ENCODE results near the gene FTCD.
"Not testable (repeated sequence)": the region's sequence is repeated elsewhere in the genome, so short reads cannot be mapped to it uniquely, and the experiment has no call there.

FTCD gene

DNA sequence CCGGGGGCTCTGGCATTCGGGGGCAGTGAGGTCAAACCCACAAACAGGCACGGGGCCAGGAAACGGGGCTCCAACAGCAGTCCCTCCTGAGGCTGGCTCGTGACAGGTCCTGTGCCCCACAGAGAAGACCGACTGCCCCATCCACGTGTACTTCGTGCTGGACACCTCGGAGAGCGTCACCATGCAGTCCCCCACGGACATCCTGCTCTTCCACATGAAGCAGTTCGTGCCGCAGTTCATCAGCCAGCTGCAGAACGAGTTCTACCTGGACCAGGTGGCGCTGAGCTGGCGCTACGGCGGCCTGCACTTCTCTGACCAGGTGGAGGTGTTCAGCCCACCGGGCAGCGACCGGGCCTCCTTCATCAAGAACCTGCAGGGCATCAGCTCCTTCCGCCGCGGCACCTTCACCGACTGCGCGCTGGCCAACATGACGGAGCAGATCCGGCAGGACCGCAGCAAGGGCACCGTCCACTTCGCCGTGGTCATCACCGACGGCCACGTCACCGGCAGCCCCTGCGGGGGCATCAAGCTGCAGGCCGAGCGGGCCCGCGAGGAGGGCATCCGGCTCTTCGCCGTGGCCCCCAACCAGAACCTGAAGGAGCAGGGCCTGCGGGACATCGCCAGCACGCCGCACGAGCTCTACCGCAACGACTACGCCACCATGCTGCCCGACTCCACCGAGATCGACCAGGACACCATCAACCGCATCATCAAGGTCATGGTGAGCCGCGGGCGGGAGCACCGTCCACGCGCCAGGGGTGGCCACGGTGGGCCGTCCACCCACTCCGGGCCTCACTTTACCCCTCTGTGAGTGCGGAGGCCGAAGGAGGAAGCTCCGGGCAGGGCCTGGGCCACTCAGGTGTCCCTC, 43.3 kb downstream of the FTCD start:
- DNase-seq (ENCODE audit: low spot score): no peak

DNA sequence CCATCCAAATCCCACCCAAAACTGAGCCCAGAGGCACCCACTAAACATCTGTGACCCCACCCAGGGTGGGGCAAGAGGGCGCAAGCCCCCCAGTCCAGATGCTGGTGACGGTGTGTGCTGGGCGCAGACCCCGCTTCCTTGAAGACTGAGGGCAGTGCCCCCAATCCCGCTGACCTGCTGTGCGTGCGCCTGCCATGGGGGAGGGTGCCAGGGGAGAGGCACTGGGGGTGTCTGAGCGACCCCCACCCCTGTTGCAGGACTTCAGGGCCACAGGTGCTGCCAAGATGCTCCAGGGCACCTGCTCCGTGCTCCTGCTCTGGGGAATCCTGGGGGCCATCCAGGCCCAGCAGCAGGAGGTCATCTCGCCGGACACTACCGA, 44.2 kb downstream of the FTCD start:
- DNase-seq (ENCODE audit: low spot score): no peak

DNA sequence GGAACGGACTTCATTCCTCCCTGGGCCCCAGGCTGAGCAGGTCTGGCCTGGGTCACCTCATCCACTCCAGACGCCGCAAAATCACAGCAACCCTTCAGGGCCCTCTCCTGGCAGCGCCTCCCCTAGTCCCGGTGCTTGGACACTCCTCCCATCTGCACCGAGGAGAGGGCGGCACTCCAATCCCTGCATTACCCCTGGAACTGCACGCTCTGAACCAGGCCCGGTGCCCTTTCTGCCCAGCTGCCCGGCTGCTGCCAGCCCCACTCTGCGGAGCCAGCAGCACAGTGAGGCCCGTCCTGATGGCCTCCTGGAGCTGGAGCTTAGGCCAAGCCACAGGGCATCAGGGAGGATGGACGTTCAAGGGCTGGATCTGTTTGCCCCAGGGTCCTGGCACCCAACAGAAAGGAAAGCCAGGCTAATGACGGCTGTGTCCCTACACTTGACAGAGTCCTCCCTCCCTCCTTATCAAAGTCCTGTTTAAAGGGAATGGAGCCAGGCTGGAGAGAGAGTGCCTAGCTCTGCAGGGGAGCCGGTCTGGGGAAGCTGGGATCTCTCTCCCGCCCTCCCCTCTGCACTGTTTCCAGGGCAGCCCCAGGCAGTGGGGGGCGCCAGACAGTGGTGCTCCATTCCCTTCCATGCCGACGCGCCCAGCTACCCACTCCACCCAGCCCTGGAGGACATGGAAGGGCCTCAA, 44.7 kb downstream of the FTCD start:
- no peak for DNase-seq (ENCODE audit: low spot score)

DNA sequence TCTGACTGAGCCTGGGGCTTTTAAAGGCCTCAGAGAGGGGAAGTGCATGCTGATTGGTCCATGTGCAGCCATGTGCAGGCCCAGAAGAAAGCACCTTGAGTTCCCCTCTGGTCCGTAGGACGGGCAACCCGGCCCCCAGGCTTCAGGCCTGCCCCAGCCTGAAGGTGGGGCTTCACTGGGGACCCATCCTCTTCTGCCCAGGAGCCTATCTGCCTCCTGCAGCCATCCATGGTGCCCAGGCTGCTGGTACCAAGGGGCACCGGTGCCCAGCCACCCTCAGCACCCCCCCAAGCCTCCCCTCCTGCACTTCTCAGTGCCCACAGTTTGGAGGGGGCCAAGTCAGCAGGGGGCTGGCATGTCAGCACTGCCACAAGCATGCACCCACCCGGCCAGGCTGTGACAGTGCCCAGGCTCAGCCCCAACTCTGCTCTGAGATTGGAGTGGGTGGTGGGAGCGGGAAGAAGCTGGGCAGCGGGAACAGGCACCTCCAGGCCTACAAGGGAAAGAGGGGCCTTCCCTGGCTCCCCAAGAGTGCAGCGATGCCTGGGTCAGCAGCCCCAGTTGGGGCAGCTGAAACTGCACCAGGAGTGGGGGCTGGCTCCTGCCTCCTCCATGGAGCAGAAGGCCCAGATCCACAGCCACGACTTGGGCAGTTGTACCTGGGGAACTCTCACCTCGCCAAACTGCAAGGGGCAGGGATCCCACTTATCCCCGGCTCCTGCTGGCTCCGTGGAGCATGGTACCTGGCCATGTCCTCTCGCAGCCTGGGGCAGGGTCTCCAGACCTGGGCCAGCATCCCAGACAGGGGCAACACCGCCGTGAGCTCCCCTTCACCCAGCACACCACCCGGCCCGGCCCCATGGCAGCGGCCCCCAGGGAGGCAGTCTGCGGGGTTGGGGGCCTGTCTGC, 45.8 kb downstream of the FTCD start:
- no peak for DNase-seq (ENCODE audit: low spot score)

DNA sequence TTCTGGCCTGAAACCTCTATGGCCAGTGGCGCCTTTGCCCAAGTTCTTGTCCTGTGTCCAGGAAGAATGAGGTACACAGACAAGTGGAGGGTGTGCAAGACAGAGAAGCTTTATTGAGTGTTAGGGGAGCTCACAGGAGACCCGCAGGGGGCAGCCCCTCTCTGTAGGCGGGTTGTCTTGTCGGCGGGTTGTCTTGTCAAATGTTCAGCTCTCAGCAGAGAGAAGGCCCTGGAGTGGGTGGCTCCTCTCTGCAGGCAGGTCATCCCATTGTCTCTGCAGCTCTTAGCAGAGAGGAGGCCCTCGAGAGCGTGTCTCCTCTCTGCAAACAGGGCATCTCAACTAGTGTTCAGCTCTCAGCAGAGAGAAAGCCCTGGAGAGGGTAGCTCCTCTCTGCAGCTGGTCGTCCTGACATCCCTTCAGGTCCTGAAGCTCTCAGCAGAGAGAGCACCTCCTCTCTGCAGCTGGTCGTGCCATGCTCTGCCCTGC, 46.5 kb downstream of the FTCD start:
- DNase-seq (ENCODE audit: low spot score): no peak

DNA sequence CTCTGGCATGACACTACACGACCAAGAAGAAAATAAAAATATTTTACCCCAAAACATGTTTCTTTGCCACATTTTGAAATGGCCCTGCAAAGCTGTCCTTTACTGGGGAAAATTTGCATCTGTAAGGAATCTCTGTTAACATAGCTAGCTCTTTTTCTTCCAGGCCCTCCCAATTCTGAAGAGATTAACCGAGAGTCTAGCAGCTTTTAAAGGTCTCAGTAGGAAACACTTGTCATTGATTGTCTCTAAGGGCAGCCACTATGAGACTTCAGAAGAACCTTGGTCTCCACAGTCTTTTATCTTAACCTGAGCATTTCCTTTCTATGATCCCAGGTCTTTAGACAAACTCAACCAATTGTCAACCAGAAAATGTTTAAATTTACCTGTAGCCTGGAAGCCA, 48.0 kb downstream of the FTCD start:
- not testable (repeated sequence) for DNase-seq (ENCODE audit: low spot score)

DNA sequence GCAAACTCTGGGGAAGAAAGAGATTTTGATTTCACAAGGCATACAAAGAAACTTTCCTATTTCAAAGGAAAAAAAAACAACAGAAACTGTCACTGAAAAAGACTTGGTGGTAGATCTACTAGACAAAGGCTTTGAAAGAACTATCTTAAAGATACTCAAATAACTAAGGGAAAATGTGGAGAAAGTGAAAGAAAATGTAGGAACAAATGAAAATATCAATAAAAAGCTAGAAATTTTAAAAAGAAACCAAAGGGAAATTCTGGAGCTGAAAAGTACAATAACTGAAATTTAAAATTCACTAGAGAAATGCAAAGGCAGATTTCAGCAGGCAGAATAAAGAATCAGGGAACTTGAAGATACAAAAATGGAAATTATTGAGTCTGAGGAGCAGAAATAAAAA, 51.3 kb downstream of the FTCD start:
- DNase-seq (ENCODE audit: low spot score): no peak

DNA sequence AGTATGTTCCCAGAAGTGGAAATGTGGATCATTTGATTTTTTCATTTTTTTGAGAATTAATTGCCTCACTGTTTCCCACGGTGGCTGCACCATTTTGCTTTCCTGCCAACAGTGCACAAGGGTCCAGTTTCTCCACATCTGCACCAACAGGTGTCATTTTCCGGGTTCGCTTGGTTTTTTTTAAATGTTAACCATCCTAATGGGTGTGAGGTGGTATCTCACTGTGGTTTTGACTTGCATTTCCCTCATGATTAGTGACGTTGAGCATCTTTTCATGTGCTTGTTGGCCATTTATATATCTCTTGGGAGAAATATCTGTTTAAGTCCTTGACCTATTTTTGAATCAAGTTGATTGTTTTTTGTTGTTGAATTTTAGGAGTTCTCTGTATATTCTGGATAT, 54.5 kb downstream of the FTCD start:
- no peak for DNase-seq (ENCODE audit: low spot score)

DNA sequence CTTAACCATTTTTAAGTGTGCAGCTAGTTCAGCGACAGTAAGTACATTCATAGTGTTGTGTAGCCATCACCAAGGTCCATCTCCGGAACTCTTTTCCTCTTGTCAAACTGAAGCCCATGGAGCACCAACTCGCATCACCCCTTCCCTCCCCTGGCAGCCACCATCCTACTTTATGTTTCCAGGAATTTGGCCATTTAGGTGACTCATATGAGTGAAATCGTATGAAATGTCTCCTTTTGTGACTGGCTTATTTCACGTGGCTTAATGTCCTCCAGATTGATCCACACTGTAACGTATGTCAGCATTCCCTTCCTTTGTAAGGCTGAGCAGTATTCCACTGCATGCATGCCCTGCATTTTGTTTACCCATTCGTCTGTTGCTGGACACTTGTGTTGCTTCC, 55.0 kb downstream of the FTCD start:
- peak; percentile 68 for DNase-seq (ENCODE audit: low spot score)

DNA sequence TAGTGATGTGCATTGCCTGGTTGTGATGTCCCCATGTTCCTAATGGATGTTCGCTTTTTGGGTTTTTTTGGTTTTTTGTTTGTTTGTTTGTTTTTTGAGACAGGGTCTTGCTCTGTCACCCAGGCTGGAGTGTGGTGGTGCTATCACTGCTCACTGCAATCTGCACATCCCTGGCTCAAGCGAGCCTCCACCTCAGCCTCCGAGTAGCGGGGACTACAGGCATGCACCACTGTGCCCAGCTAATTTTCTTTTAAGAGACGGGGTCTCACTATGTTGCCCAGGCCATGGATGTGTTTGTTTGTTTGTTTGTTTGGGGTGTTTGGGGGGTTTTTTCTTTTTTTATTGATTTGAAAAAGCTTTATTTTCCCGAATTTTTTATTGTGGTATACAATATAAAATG, 55.4 kb downstream of the FTCD start:
- no peak for DNase-seq (ENCODE audit: low spot score)

DNA sequence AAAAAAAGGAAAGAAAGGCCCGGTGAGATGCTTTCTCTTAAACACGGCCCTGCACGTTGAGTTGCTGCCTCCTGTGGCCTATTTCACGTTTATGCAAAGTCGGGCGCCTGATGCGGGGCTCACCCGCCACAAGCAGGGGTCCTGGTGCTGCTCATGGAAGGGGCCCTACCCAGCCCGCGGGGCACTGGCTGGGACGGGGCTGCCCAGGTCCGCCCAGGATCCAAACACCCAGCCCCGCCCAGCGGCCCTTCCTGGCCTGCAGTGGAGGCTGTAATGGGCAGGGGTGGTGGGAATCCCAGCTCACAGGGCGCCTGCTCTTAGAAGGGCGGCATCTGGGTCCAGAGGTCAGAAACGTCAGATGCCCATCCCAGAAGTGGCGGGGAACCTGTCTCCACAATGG, 55.9 kb downstream of the FTCD start:
- DNase-seq (ENCODE audit: low spot score): peak; percentile 66

DNA sequence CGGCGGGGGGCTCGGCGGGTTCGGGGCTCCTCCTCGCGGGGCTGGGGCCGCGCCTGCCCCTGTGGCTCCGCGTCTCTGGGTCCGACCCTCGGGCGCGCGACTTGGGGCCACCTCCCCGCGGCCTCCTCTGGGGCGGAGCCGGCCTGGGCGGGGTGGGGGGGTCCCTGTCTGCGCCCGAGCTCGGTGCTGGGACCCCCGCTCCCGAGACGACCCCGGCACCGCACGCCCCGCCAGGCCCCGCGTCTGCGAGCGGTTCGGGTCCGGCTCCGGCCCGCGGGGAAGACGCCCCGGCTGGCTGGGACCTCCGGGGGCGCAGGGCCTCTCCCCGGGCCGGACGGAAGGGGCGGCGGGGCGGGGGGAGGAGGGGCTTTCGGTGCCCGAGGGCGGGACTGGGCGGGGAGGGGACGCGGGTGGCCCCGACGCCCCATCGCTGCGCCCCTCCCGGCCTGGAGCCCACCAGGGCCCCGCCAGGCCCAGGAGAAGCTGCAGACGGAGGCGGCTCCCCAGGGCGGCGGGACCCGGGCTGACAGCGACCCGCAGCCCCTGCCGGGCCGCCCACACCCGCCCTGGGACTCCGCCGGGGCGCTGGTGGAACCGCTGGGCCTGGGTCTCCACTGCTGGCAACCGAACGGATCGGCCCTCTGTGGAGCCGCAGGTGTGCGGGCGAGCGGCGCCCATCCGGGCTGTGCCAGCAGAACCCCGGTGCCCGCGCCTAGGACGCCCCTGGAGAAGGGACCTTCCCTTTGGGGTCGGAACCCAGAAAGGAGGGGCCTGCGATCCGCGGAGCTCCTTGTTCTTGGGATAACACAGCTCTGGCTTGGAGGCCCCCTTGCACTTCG, 56.9 kb downstream of the FTCD start:
- DNase-seq (ENCODE audit: low spot score): peak; percentile 50

DNA sequence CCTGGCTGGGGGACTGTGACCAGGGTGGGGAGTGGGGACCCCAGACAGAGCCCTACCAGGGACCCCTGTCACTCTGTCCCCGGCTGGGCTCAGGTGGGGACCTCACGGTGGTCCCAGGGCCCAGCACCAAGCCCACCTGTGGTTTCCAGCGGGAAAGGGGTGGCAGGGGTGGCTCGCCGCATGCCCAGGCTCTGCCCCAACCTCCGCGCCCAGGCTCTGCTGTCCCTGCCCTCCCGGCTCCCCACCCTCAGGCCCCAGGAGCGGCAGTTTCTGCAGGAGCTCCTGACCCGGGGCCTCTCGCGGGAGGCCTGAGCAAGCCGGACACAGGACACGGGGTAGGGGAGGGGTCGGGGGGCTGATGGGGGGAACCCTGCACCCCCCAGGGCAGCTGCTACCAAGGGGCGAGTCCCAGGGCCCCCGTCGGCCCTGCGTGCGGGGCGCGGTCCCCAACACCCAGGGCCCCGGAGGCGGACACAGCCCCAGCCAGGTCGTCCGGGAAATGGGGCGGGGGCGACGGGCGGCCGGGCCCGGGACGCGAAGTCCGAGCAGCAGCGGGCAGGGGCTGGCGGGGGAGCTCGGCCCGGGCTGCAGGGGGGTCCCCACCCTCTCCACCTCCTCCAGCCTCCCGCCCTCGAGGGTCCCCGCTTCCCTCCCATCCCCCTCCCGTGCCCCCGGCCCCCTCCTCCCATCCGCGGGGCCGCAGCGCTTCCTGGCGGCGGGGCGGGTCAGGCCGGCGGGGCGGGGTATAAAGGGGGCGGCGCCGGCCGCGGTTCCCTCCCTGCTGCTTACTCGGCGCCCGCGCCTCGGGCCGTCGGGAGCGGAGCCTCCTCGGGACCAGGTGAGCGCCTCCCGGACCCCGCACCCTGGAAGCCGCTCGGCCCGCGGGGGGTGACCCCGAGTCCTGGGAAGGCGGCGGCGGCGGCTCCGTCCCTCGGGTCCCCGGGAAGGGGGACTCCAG, 57.8 kb downstream of the FTCD start, which contains the start of gene COL6A2:
Gene COL6A2 (plus strand): TSS at position 777 of the 958 bp plus-strand sequence.
- DNase-seq (ENCODE audit: low spot score): peak; percentile 89

DNA sequence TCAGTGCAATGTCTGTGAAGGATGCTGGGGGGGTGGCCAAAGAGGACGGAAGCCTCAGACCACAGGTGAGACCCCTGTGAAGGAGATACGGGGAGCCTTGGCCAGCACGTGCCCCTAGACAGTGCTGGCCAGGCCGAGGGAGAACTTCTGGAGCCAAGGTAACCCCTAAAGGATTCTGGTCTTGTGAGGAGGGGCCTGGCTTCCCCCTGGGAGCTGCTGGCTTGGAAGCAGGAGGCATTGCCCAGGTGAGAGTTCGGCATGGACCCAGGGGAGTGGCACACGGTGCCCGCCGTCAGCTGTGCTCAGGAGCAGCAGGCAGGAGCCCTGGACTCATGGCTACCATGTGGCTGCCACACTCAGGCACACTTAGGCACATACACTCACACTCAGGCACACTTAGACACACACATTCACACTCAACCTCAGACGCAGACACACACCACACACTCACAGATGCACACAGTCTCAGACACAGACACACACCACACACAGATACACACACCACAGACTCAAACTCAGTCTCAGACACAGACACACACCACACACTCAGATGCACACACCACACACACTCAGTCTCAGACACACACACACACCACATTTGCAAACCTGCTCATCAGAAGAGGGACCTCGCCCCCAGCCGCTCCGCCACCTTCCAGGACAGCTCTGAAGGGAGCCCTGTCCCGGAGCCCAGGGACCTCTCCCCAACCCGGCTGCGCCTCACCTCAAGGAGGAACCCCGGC, 58.6 kb downstream of the FTCD start:
- DNase-seq (ENCODE audit: low spot score): no peak

DNA sequence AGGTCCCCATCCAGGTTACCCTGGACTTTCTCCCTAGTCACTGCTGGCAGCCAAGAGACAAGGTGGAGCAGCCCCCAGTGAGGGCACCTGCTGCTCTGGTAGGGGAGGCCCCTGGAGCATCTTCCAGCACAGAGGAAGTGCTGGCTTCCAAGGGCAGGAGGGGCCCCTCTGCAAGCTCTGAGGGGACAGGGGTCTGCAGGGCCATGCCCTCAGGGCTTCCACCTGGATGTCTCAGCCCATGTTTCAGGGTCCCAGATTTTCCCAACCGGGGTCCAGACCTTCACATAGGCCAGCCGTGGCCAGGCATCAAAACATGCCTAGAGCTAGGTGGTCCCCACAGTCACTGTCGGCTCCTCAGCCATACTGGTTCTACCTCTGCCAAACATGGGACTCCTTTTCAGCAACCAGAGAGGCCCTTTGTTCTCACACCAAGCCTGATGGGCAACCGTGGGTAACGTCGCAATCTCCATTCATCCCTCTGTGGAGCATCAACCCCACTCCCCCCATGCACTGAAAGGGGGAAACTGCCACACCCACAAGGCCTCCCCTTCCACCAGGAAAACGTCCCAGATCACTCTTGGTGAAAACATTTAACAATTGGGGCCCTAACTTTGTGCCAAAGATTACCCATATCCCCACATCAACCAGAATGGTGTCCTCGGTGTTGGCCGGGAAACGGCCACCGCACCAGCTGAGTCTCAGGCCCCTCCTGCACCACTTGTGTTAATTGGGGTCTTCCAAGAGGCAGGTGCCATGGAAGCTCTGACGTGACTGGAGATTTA, 59.4 kb downstream of the FTCD start:
- DNase-seq (ENCODE audit: low spot score): no peak

DNA sequence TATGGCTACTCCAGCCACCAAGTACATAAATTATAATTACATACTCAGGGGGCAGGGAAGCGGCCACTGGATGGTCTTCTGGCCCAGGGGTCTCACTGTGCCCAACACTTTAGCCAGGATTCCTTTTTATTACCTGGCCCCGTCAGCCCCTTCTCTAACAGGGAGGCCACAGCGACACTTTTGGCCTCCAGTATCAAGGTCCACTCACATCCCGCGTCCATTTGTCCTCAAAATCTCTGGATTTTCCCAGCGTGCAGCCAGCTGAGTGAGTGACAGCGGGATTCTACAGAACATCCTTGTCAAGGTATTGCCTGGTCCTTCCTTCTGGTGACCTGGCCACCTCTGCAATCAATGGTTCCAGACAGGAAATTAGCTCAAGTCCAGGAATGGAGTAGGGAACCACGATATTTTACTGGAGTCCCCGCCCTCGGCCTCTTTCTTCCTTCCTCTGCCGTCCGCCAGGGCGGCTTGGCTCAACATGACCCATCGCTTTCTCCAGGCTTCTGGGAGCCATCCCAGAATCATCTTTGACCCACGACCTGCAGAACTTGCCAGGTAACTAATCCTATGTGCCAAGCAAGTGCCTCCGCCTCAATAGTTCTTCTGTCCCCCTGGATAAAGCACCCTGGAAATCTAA, 60.2 kb downstream of the FTCD start:
- DNase-seq (ENCODE audit: low spot score): no peak

DNA sequence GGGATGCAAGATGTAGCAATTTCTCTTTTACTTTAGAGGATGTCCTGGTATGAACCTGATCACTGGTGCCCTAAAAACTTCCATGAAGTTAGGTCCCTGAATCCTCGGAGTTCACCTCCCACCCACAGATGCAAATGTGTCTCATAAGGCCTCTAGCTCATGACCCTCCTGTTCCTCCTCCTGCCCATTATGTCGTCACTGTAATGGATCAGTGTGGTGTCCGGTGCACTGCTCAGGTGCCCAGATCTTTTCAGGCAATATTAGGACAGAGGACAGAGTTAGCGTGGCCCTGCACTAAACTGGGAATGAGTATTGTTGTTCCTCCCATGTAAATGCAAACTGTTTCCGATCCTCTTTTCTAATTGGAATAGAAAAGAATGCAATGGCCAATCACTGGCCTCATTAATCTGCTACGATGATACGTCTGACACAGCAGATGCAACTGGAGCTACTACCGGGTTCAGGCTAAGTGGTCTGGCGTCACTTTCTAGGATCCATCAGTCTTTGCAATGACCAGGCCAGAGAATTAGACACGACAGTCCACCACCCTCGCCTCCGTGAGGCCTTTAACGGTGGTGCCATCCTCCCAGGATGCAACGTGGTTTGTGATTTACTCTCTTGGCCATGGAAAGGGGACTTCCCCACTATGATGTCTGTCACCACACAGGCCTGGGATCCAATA, 60.8 kb downstream of the FTCD start:
- DNase-seq (ENCODE audit: low spot score): no peak
